ENCODE results near the gene GLB1L2. TPM values are rescaled to one million over a fixed set of nuclear protein-coding genes. Genes with fewer than 3 reads are reported as not detected.

Gene GLB1L2
- total RNA-seq, 4 donors from 2014 or later = 13.4 to 31.6 (median 25.8) TPM

GRCh38 chr11:134392953-134393615 is 61.3 kb downstream of the GLB1L2 start:
- no peaks in the 10 kb centered on the region for H3K4me1 ChIP-seq
- no peak for DNase-seq
- 77 to 83% methylated on average over 21 of the region's 21 CpGs for WGBS, 2 donors
- no peak overlapping the region for H3K27ac ChIP-seq
- no peaks in the 10 kb centered on the region for H3K9me3 ChIP-seq
- no peaks in the 10 kb centered on the region for H3K27me3 ChIP-seq
- H3K36me3 ChIP-seq = no peaks in the 10 kb centered on the region
- TF ChIP-seq CTCF (IDR thresholded peaks at IDR 0.05) (no peak), POLR2A (IDR thresholded peaks at IDR 0.05) (no peak)
- intact Hi-C loops (cut with DNase I) = no loop called here
- no peak overlapping the region for H3K4me3 ChIP-seq (replicated peaks in 1 of 3)

GRCh38 chr11:134393638-134394037 is 61.9 kb downstream of the GLB1L2 start:
- Histone ChIP-seq H3K4me3 (replicated peaks in 1 of 3) (no peak overlapping the region), H3K27ac (no peak overlapping the region), H3K36me3 (no peaks in the 10 kb centered on the region), H3K27me3 (no peaks in the 10 kb centered on the region), H3K9me3 (no peaks in the 10 kb centered on the region), H3K4me1 (no peaks in the 10 kb centered on the region)
- TF ChIP-seq POLR2A (IDR thresholded peaks at IDR 0.05) (no peak), CTCF (IDR thresholded peaks at IDR 0.05) (peak in 3 of 6 experiments; percentile 37 to 46 (median 43))
- intact Hi-C loops (cut with DNase I) = no loop called here
- peak; percentile 43 to 58 for DNase-seq
- WGBS, 2 donors = 4 to 25% methylated on average over 4 to 6 of the region's 14 CpGs

- WGBS, 2 donors = 87 to 90% methylated on average over 5 to 9 of the region's 10 CpGs
- no peaks in the 10 kb centered on the region for H3K9me3 ChIP-seq
- H3K36me3 ChIP-seq = no peaks in the 10 kb centered on the region
- H3K27me3 ChIP-seq = no peaks in the 10 kb centered on the region
- no peak for DNase-seq
- intact Hi-C loops (cut with DNase I) = no loop called here
- TF ChIP-seq POLR2A (IDR thresholded peaks at IDR 0.05) (no peak), CTCF (IDR thresholded peaks at IDR 0.05) (no peak)
- H3K27ac ChIP-seq = no peak overlapping the region
- H3K4me1 ChIP-seq = no peaks in the 10 kb centered on the region
- H3K4me3 ChIP-seq (replicated peaks in 1 of 3) = no peak overlapping the region
Observed at GRCh38 chr11:134394311-134394710, 62.5 kb downstream of the GLB1L2 start.

GRCh38 chr11:134395002-134395401 is 63.2 kb downstream of the GLB1L2 start:
- Histone ChIP-seq H3K36me3 (no peaks in the 10 kb centered on the region), H3K9me3 (no peaks in the 10 kb centered on the region), H3K4me1 (no peaks in the 10 kb centered on the region), H3K27me3 (no peaks in the 10 kb centered on the region), H3K27ac (no peak overlapping the region), H3K4me3 (replicated peaks in 1 of 3) (no peak overlapping the region)
- no peak for DNase-seq
- intact Hi-C loops (cut with DNase I) = no loop called here
- 93 to 94% methylated on average over 11 to 12 of the region's 12 CpGs for WGBS, 2 donors
- TF ChIP-seq CTCF (IDR thresholded peaks at IDR 0.05) (no peak), POLR2A (IDR thresholded peaks at IDR 0.05) (no peak)

GRCh38 chr11:134397304-134398078 is 65.7 kb downstream of the GLB1L2 start:
- Histone ChIP-seq H3K27ac (no peak overlapping the region), H3K36me3 (no peaks in the 10 kb centered on the region), H3K9me3 (no peaks in the 10 kb centered on the region), H3K4me1 (no peaks in the 10 kb centered on the region), H3K4me3 (replicated peaks in 1 of 3) (no peak overlapping the region), H3K27me3 (no peaks in the 10 kb centered on the region)
- TF ChIP-seq CTCF (IDR thresholded peaks at IDR 0.05) = no peak
- intact Hi-C loops (cut with DNase I) = no loop called here
- no peak for DNase-seq
- WGBS, 2 donors = 84 to 91% methylated on average over 16 to 17 of the region's 18 CpGs

Data from thyroid gland (tissue), 4 donors.